ENCODE data around the gene HIVEP1.
"Not testable (repeated sequence)": the region's sequence is repeated elsewhere in the genome, so short reads cannot be mapped to it uniquely, and the experiment has no call there.

Gene HIVEP1

GRCh38 chr6:12175626-12176025 is 163.5 kb downstream of the HIVEP1 start (continued):
- TF ChIP-seq ZNF354C (tag by site-specific recombination; IDR thresholded peaks at IDR 0.05; ENCODE audit: borderline replicate concordance, low read depth): no peak

DNA sequence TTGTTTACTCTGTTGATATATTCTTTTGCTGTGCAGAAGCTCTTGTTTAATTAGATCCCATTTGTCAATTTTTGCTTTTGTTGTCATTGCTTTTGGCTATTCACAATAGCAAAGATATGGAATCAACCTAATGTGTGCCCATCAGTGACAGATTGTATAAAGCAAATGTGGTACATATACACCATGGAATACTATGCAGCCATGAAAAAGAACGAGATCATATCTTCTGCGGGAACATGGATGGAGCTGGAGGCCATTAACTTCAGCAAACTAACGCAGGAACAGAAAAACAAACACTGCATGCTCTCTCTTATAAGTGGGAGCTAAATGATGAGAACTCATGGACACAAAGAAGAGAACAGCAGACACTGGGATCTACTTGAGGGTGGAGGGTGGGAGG is 164.7 kb downstream of the HIVEP1 start:
- H3K9me3 ChIP-seq (ENCODE audit: control insufficient read depth, insufficient read depth, low read depth, low read length); POLR2A ChIA-PET; H3K27ac ChIP-seq (ENCODE audit: extremely low read depth, low read depth, low read length); H3K36me3 ChIP-seq (ENCODE audit: control insufficient read depth in 2 of 2, insufficient read depth in 1 of 2, low read length in 2 of 2); H3K4me3 ChIP-seq (ENCODE audit: low read depth, low read length): not testable (repeated sequence)
- TF ChIP-seq, protein P1, sequence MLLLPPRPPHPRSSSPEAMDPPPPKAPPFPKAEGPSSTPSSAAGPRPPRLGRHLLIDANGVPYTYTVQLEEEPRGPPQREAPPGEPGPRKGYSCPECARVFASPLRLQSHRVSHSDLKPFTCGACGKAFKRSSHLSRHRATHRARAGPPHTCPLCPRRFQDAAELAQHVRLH (tag by site-specific recombination; IDR thresholded peaks at IDR 0.05): peak; percentile 78; the same call in 1 of the 2 replicates
- peak; percentile 98 for TF ChIP-seq ZNF146 (tag by site-specific recombination; IDR thresholded peaks at IDR 0.05)
- TF ChIP-seq ZNF280D (tag by site-specific recombination; IDR thresholded peaks at IDR 0.05): 0 out of 2 replicates have a peak, but pooled peaks have one; percentile 56
- CTCF ChIA-PET: interaction anchor here (0.6 to 1.0 kb wide), 3 partner anchors 91 to 1920 kb away, joined by 4 read pairs; no protein-coding TSS in a partner anchor
- H3K4me1 ChIP-seq (ENCODE audit: control insufficient read depth, insufficient read depth, low read length): peaks cover 14% of the 10 kb centered on the region

- Histone ChIP-seq H3K4me1 (ENCODE audit: control insufficient read depth, insufficient read depth, low read length) (0 out of 2 replicates have a peak, but pooled peaks cover 2% of the 10 kb centered on the region), H3K9me3 (ENCODE audit: control insufficient read depth, insufficient read depth, low read depth, low read length) (no peaks in the 10 kb centered on the region), H3K27ac (ENCODE audit: extremely low read depth, low read depth, low read length) (no peak overlapping the region), H3K4me3 (ENCODE audit: low read depth, low read length) (no peak overlapping the region), H3K36me3 (ENCODE audit: control insufficient read depth in 2 of 2, insufficient read depth in 1 of 2, low read length in 2 of 2) (no peaks in the 10 kb centered on the region)
- CTCF ChIA-PET: interaction anchor here (0.7 to 1.5 kb wide), 2 partner anchors 41 to 55 kb away, joined by 4 read pairs; no protein-coding TSS in a partner anchor
- POLR2A ChIA-PET: no interaction called here
- TF ChIP-seq, protein P2, sequence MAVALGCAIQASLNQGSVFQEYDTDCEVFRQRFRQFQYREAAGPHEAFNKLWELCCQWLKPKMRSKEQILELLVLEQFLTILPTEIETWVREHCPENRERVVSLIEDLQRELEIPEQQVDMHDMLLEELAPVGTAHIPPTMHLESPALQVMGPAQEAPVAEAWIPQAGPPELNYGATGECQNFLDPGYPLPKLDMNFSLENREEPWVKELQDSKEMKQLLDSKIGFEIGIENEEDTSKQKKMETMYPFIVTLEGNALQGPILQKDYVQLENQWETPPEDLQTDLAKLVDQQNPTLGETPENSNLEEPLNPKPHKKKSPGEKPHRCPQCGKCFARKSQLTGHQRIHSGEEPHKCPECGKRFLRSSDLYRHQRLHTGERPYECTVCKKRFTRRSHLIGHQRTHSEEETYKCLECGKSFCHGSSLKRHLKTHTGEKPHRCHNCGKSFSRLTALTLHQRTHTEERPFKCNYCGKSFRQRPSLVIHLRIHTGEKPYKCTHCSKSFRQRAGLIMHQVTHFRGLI (tag by site-specific recombination; IDR thresholded peaks at IDR 0.05): no peak
- TF ChIP-seq BCL11B (tag by site-specific recombination; IDR thresholded peaks at IDR 0.05; ENCODE audit: low read depth) (no peak), ZBTB26 (tag by site-specific recombination; optimal IDR thresholded peaks at IDR 0.05) (no peak), ZBTB7A (tag by site-specific recombination; IDR thresholded peaks at IDR 0.05; ENCODE audit: low read depth) (no peak), SP3 (tag by site-specific recombination; IDR thresholded peaks at IDR 0.05) (no peak), ZNF394 (tag by site-specific recombination; IDR thresholded peaks at IDR 0.05; ENCODE audit: borderline replicate concordance) (no peak), ZNF473 (tag by site-specific recombination; IDR thresholded peaks at IDR 0.05) (no peak), ZSCAN23 (tag by site-specific recombination; IDR thresholded peaks at IDR 0.05) (no peak), ZNF18 (tag by site-specific recombination; IDR thresholded peaks at IDR 0.05) (no peak), GLI4 (tag by site-specific recombination; IDR thresholded peaks at IDR 0.05) (no peak), SP7 (tag by site-specific recombination; IDR thresholded peaks at IDR 0.05) (no peak), ZNF513 (tag by site-specific recombination; IDR thresholded peaks at IDR 0.05) (no peak), RBAK (tag by site-specific recombination; IDR thresholded peaks at IDR 0.05) (no peak), SCRT2 (tag by site-specific recombination; IDR thresholded peaks at IDR 0.05) (no peak), ZFP3 (tag by site-specific recombination; IDR thresholded peaks at IDR 0.05; ENCODE audit: low read depth) (no peak), ZNF707 (tag by site-specific recombination; IDR thresholded peaks at IDR 0.05) (no peak)
Measured at GRCh38 chr6:12178521-12178920, 166.4 kb downstream of the HIVEP1 start.

Data from HEK293 (cell line).